ENCODE results near the gene DLEU7.

The DLEU7 gene

GRCh38 chr13:50839828-50840227, 3.7 kb downstream of the DLEU7 start:
- H3K36me3 ChIP-seq (ENCODE audit: insufficient read depth, low read length), result no peaks in the 10 kb centered on the region
- no peaks in the 10 kb centered on the region for H3K9me2 ChIP-seq (replicated peaks; ENCODE audit: low read depth, low read length)
- no peaks in the 10 kb centered on the region for H3K9me3 ChIP-seq (ENCODE audit: insufficient read depth, low read depth, low read length)
- TF ChIP-seq EZH2phosphoT487 (IDR thresholded peaks at IDR 0.05; ENCODE audit: borderline replicate concordance) (no peak), CTCF (conservative IDR thresholded peaks at IDR 0.05; ENCODE audit: low read length) (no peak)
- H4K20me1 ChIP-seq (ENCODE audit: insufficient read depth, low read length, poor library complexity, severe bottlenecking), result no peaks in the 10 kb centered on the region
- no peaks in the 10 kb centered on the region for H3F3A ChIP-seq (ENCODE audit: low read depth)
- no peaks in the 10 kb centered on the region for H3K79me2 ChIP-seq (ENCODE audit: insufficient read depth, low read length)
- H3K9ac ChIP-seq (ENCODE audit: low read depth, low read length, poor library complexity, severe bottlenecking), result no peak overlapping the region
- peaks cover 8% of the 10 kb centered on the region for H3K4me1 ChIP-seq (ENCODE audit: insufficient read depth, low read length, poor library complexity, severe bottlenecking)
- H3K4me3 ChIP-seq (ENCODE audit: low read length, poor library complexity, severe bottlenecking), result no peak overlapping the region
- H2AFZ ChIP-seq (ENCODE audit: low read length), result no peak overlapping the region
- no peaks in the 10 kb centered on the region for H3K27me3 ChIP-seq (ENCODE audit: insufficient read depth, low read length, poor library complexity, severe bottlenecking)
- no peak overlapping the region for H3K4me2 ChIP-seq (ENCODE audit: low read depth, low read length, poor library complexity, severe bottlenecking)

GRCh38 chr13:50838701-50839100, 4.8 kb downstream of the DLEU7 start:
- Histone ChIP-seq H3K27me3 (ENCODE audit: insufficient read depth, low read length, poor library complexity, severe bottlenecking) (no peaks in the 10 kb centered on the region), H2AFZ (ENCODE audit: low read length) (no peak overlapping the region)

GRCh38 chr13:50838031-50838430, 5.5 kb downstream of the DLEU7 start:
- Histone ChIP-seq H3F3A (ENCODE audit: low read depth) (no peaks in the 10 kb centered on the region), H3K4me3 (ENCODE audit: low read length, poor library complexity, severe bottlenecking) (no peak overlapping the region), H3K27me3 (ENCODE audit: insufficient read depth, low read length, poor library complexity, severe bottlenecking) (no peaks in the 10 kb centered on the region), H3K36me3 (ENCODE audit: insufficient read depth, low read length) (no peaks in the 10 kb centered on the region), H3K9me3 (ENCODE audit: insufficient read depth, low read depth, low read length) (no peaks in the 10 kb centered on the region), H3K9ac (ENCODE audit: low read depth, low read length, poor library complexity, severe bottlenecking) (no peak overlapping the region), H3K4me2 (ENCODE audit: low read depth, low read length, poor library complexity, severe bottlenecking) (no peak overlapping the region), H3K9me2 (replicated peaks; ENCODE audit: low read depth, low read length) (no peaks in the 10 kb centered on the region), H4K20me1 (ENCODE audit: insufficient read depth, low read length, poor library complexity, severe bottlenecking) (no peaks in the 10 kb centered on the region), H3K79me2 (ENCODE audit: insufficient read depth, low read length) (no peaks in the 10 kb centered on the region), H2AFZ (ENCODE audit: low read length) (no peak overlapping the region), H3K4me1 (ENCODE audit: insufficient read depth, low read length, poor library complexity, severe bottlenecking) (no peaks in the 10 kb centered on the region)
- TF ChIP-seq CTCF (conservative IDR thresholded peaks at IDR 0.05; ENCODE audit: low read length) (no peak), EZH2phosphoT487 (IDR thresholded peaks at IDR 0.05; ENCODE audit: borderline replicate concordance) (no peak)

More at GRCh38 chr13:50838701-50839100, 4.8 kb downstream of the DLEU7 start:
- Histone ChIP-seq H3K4me3 (ENCODE audit: low read length, poor library complexity, severe bottlenecking) (no peak overlapping the region), H3K79me2 (ENCODE audit: insufficient read depth, low read length) (no peaks in the 10 kb centered on the region), H4K20me1 (ENCODE audit: insufficient read depth, low read length, poor library complexity, severe bottlenecking) (no peaks in the 10 kb centered on the region), H3K9me3 (ENCODE audit: insufficient read depth, low read depth, low read length) (no peaks in the 10 kb centered on the region), H3K36me3 (ENCODE audit: insufficient read depth, low read length) (no peaks in the 10 kb centered on the region), H3K4me2 (ENCODE audit: low read depth, low read length, poor library complexity, severe bottlenecking) (no peak overlapping the region), H3K4me1 (ENCODE audit: insufficient read depth, low read length, poor library complexity, severe bottlenecking) (no peaks in the 10 kb centered on the region), H3K9me2 (replicated peaks; ENCODE audit: low read depth, low read length) (no peaks in the 10 kb centered on the region), H3K9ac (ENCODE audit: low read depth, low read length, poor library complexity, severe bottlenecking) (no peak overlapping the region), H3F3A (ENCODE audit: low read depth) (no peaks in the 10 kb centered on the region)
- TF ChIP-seq EZH2phosphoT487 (IDR thresholded peaks at IDR 0.05; ENCODE audit: borderline replicate concordance) (no peak), CTCF (conservative IDR thresholded peaks at IDR 0.05; ENCODE audit: low read length) (no peak)
